DOHH2 (cell line): ENCODE results near the gene DENND1A.

Experiments
- CTCF ChIP-seq: fragments of 200-600 bp; sonication (generic); IDR thresholded peaks from one replicate; pipeline ENCODE4 v1.5.1; 2014; ENCODE audit warnings: antibody characterized with exemption, mild to moderate bottlenecking, low read depth, low read length; ENCODE audit not compliant: poor library complexity, severe bottlenecking
- EZH2phosphoT487 ChIP-seq: fragments of 200-600 bp; sonication (generic); IDR thresholded peaks from 2 replicates; pipeline ENCODE4 v1.6.1; 2017; ENCODE audit warnings: borderline replicate concordance, mild to moderate bottlenecking, antibody characterized with exemption, low read length, moderate library complexity, mixed read lengths

- no peak for TF ChIP-seq CTCF
- no peak for TF ChIP-seq EZH2phosphoT487
Observed at GRCh38 chr9:123568691-123569688, 360.9 kb downstream of the DENND1A start.
